ENCODE data around the gene ARHGAP44. TPM values are rescaled to one million over a fixed set of nuclear protein-coding genes. Genes with fewer than 3 reads are reported as not detected.

ARHGAP44 gene
- polyA plus RNA-seq, 2 donors = 0.81 to 0.96 TPM

GRCh38 chr17:12993631-12994030 lies 204.3 kb downstream of the ARHGAP44 start:
- Histone ChIP-seq H3K4me1 (ENCODE audit: control insufficient read depth in 2 of 2, insufficient read depth in 2 of 2, low read length in 1 of 2) (no peaks in the 10 kb centered on the region), H3K27me3 (ENCODE audit: control insufficient read depth in 1 of 2, insufficient read depth in 2 of 2, low read length in 2 of 2) (no peaks in the 10 kb centered on the region), H3K36me3 (ENCODE audit: control insufficient read depth in 2 of 2, insufficient read depth in 2 of 2, low read length in 1 of 2) (peaks cover 55 to 65% of the 10 kb centered on the region in 2 donors), H3K4me3 (ENCODE audit: low read depth in 1 of 2, low read length in 2 of 2) (no peak overlapping the region), H3K9me3 (ENCODE audit: control insufficient read depth in 2 of 2, insufficient read depth in 1 of 2, low read depth in 1 of 2, low read length in 1 of 2) (no peaks in the 10 kb centered on the region), H3K27ac (ENCODE audit: low read depth in 2 of 2, low read length in 1 of 2) (no peak overlapping the region)
- 93% methylated on average over 14 of the region's 14 CpGs for WGBS, 2 donors

- Histone ChIP-seq H3K27ac (ENCODE audit: low read depth in 2 of 2, low read length in 1 of 2) (no peak overlapping the region), H3K4me3 (ENCODE audit: low read depth in 1 of 2, low read length in 2 of 2) (no peak overlapping the region), H3K27me3 (ENCODE audit: control insufficient read depth in 1 of 2, insufficient read depth in 2 of 2, low read length in 2 of 2) (no peaks in the 10 kb centered on the region), H3K36me3 (ENCODE audit: control insufficient read depth in 2 of 2, insufficient read depth in 2 of 2, low read length in 1 of 2) (peaks cover 61 to 71% of the 10 kb centered on the region in 2 donors), H3K9me3 (ENCODE audit: control insufficient read depth in 2 of 2, insufficient read depth in 1 of 2, low read depth in 1 of 2, low read length in 1 of 2) (no peaks in the 10 kb centered on the region), H3K4me1 (ENCODE audit: control insufficient read depth in 2 of 2, insufficient read depth in 2 of 2, low read length in 1 of 2) (no peaks in the 10 kb centered on the region)
- WGBS, 2 donors = 88 to 91% methylated on average over 19 of the region's 19 CpGs
Observed at GRCh38 chr17:12994341-12995074, 205.2 kb downstream of the ARHGAP44 start.

GRCh38 chr17:12995106-12995895 lies 206.0 kb downstream of the ARHGAP44 start:
- H3K4me3 ChIP-seq (ENCODE audit: low read depth in 1 of 2, low read length in 2 of 2) = no peak overlapping the region
- peaks cover 65 to 76% of the 10 kb centered on the region in 2 donors for H3K36me3 ChIP-seq (ENCODE audit: control insufficient read depth in 2 of 2, insufficient read depth in 2 of 2, low read length in 1 of 2)
- H3K27ac ChIP-seq (ENCODE audit: low read depth in 2 of 2, low read length in 1 of 2) = no peak overlapping the region
- H3K4me1 ChIP-seq (ENCODE audit: control insufficient read depth in 2 of 2, insufficient read depth in 2 of 2, low read length in 1 of 2) = no peaks in the 10 kb centered on the region
- WGBS, 2 donors = 85 to 91% methylated on average over 11 of the region's 11 CpGs
- no peaks in the 10 kb centered on the region for H3K27me3 ChIP-seq (ENCODE audit: control insufficient read depth in 1 of 2, insufficient read depth in 2 of 2, low read length in 2 of 2)
- no peaks in the 10 kb centered on the region for H3K9me3 ChIP-seq (ENCODE audit: control insufficient read depth in 2 of 2, insufficient read depth in 1 of 2, low read depth in 1 of 2, low read length in 1 of 2)

- Histone ChIP-seq H3K27ac (ENCODE audit: low read depth in 2 of 2, low read length in 1 of 2) (no peak overlapping the region), H3K36me3 (ENCODE audit: control insufficient read depth in 2 of 2, insufficient read depth in 2 of 2, low read length in 1 of 2) (peaks cover 66 to 80% of the 10 kb centered on the region in 2 donors), H3K4me3 (ENCODE audit: low read depth in 1 of 2, low read length in 2 of 2) (no peak overlapping the region), H3K4me1 (ENCODE audit: control insufficient read depth in 2 of 2, insufficient read depth in 2 of 2, low read length in 1 of 2) (no peaks in the 10 kb centered on the region), H3K9me3 (ENCODE audit: control insufficient read depth in 2 of 2, insufficient read depth in 1 of 2, low read depth in 1 of 2, low read length in 1 of 2) (no peaks in the 10 kb centered on the region), H3K27me3 (ENCODE audit: control insufficient read depth in 1 of 2, insufficient read depth in 2 of 2, low read length in 2 of 2) (no peaks in the 10 kb centered on the region)
- WGBS, 2 donors = 95% methylated on average over 19 of the region's 19 CpGs
Observed at GRCh38 chr17:12995896-12996295, 206.6 kb downstream of the ARHGAP44 start.

- Histone ChIP-seq H3K4me3 (ENCODE audit: low read depth in 1 of 2, low read length in 2 of 2) (no peak overlapping the region), H3K27me3 (ENCODE audit: control insufficient read depth in 1 of 2, insufficient read depth in 2 of 2, low read length in 2 of 2) (no peaks in the 10 kb centered on the region), H3K27ac (ENCODE audit: low read depth in 2 of 2, low read length in 1 of 2) (no peak overlapping the region), H3K36me3 (ENCODE audit: control insufficient read depth in 2 of 2, insufficient read depth in 2 of 2, low read length in 1 of 2) (peaks cover 64 to 79% of the 10 kb centered on the region in 2 donors), H3K9me3 (ENCODE audit: control insufficient read depth in 2 of 2, insufficient read depth in 1 of 2, low read depth in 1 of 2, low read length in 1 of 2) (no peaks in the 10 kb centered on the region), H3K4me1 (ENCODE audit: control insufficient read depth in 2 of 2, insufficient read depth in 2 of 2, low read length in 1 of 2) (no peaks in the 10 kb centered on the region)
- WGBS, 2 donors = 93 to 96% methylated on average over 10 of the region's 10 CpGs
Observed at GRCh38 chr17:12996357-12996756, 207.1 kb downstream of the ARHGAP44 start.

- H3K27ac ChIP-seq (ENCODE audit: low read depth in 2 of 2, low read length in 1 of 2) = no peak overlapping the region
- H3K4me3 ChIP-seq (ENCODE audit: low read depth in 1 of 2, low read length in 2 of 2) = no peak overlapping the region
- H3K9me3 ChIP-seq (ENCODE audit: control insufficient read depth in 2 of 2, insufficient read depth in 1 of 2, low read depth in 1 of 2, low read length in 1 of 2) = no peaks in the 10 kb centered on the region
- no peaks in the 10 kb centered on the region for H3K4me1 ChIP-seq (ENCODE audit: control insufficient read depth in 2 of 2, insufficient read depth in 2 of 2, low read length in 1 of 2)
- peaks cover 62 to 79% of the 10 kb centered on the region in 2 donors for H3K36me3 ChIP-seq (ENCODE audit: control insufficient read depth in 2 of 2, insufficient read depth in 2 of 2, low read length in 1 of 2)
- H3K27me3 ChIP-seq (ENCODE audit: control insufficient read depth in 1 of 2, insufficient read depth in 2 of 2, low read length in 2 of 2) = no peaks in the 10 kb centered on the region
- WGBS, 2 donors = 75 to 86% methylated on average over 5 of the region's 5 CpGs
Observed at GRCh38 chr17:12996941-12997340, 207.6 kb downstream of the ARHGAP44 start.

- Histone ChIP-seq H3K36me3 (ENCODE audit: control insufficient read depth in 2 of 2, insufficient read depth in 2 of 2, low read length in 1 of 2) (peaks cover 55 to 77% of the 10 kb centered on the region in 2 donors), H3K27ac (ENCODE audit: low read depth in 2 of 2, low read length in 1 of 2) (no peak overlapping the region), H3K4me1 (ENCODE audit: control insufficient read depth in 2 of 2, insufficient read depth in 2 of 2, low read length in 1 of 2) (peaks cover 0 to 2% of the 10 kb centered on the region in 2 donors), H3K4me3 (ENCODE audit: low read depth in 1 of 2, low read length in 2 of 2) (no peak overlapping the region), H3K27me3 (ENCODE audit: control insufficient read depth in 1 of 2, insufficient read depth in 2 of 2, low read length in 2 of 2) (no peaks in the 10 kb centered on the region), H3K9me3 (ENCODE audit: control insufficient read depth in 2 of 2, insufficient read depth in 1 of 2, low read depth in 1 of 2, low read length in 1 of 2) (no peaks in the 10 kb centered on the region)
- WGBS, 2 donors = 89 to 90% methylated on average over 8 of the region's 8 CpGs
Observed at GRCh38 chr17:12998461-12998860, 209.2 kb downstream of the ARHGAP44 start.

- Histone ChIP-seq H3K27me3 (ENCODE audit: control insufficient read depth in 1 of 2, insufficient read depth in 2 of 2, low read length in 2 of 2) (no peaks in the 10 kb centered on the region), H3K4me3 (ENCODE audit: low read depth in 1 of 2, low read length in 2 of 2) (no peak overlapping the region), H3K36me3 (ENCODE audit: control insufficient read depth in 2 of 2, insufficient read depth in 2 of 2, low read length in 1 of 2) (peaks cover 51 to 77% of the 10 kb centered on the region in 2 donors), H3K4me1 (ENCODE audit: control insufficient read depth in 2 of 2, insufficient read depth in 2 of 2, low read length in 1 of 2) (peaks cover 0 to 5% of the 10 kb centered on the region in 2 donors), H3K27ac (ENCODE audit: low read depth in 2 of 2, low read length in 1 of 2) (no peak overlapping the region), H3K9me3 (ENCODE audit: control insufficient read depth in 2 of 2, insufficient read depth in 1 of 2, low read depth in 1 of 2, low read length in 1 of 2) (no peaks in the 10 kb centered on the region)
- 92 to 94% methylated on average over 5 of the region's 5 CpGs for WGBS, 2 donors
Observed at GRCh38 chr17:12998874-12999273, 209.6 kb downstream of the ARHGAP44 start.

- Histone ChIP-seq H3K27ac (ENCODE audit: low read depth in 2 of 2, low read length in 1 of 2) (no peak overlapping the region), H3K27me3 (ENCODE audit: control insufficient read depth in 1 of 2, insufficient read depth in 2 of 2, low read length in 2 of 2) (no peaks in the 10 kb centered on the region), H3K9me3 (ENCODE audit: control insufficient read depth in 2 of 2, insufficient read depth in 1 of 2, low read depth in 1 of 2, low read length in 1 of 2) (no peaks in the 10 kb centered on the region), H3K36me3 (ENCODE audit: control insufficient read depth in 2 of 2, insufficient read depth in 2 of 2, low read length in 1 of 2) (peaks cover 41 to 74% of the 10 kb centered on the region in 2 donors), H3K4me1 (ENCODE audit: control insufficient read depth in 2 of 2, insufficient read depth in 2 of 2, low read length in 1 of 2) (peaks cover 0 to 5% of the 10 kb centered on the region in 2 donors), H3K4me3 (ENCODE audit: low read depth in 1 of 2, low read length in 2 of 2) (no peak overlapping the region)
- 83 to 91% methylated on average over 8 of the region's 8 CpGs for WGBS, 2 donors
Observed at GRCh38 chr17:13000561-13000960, 211.3 kb downstream of the ARHGAP44 start.

All from esophagus (tissue), 2 donors.